Measurements from ENCODE around the gene RAB11FIP4.

Gene RAB11FIP4

GRCh38 chr17:31401456-31402254 is 10.2 kb downstream of the RAB11FIP4 start:
- Mint-ChIP-seq H3K9me3 (no peaks in the 10 kb centered on the region), H3K4me1 (no peaks in the 10 kb centered on the region), H3K27ac (ENCODE audit: low read depth) (no peak overlapping the region), H3K4me3 (no peak overlapping the region), H3K27me3 (peaks cover 22% of the 10 kb centered on the region), H3K36me3 (ENCODE audit: insufficient read depth) (peaks cover 2% of the 10 kb centered on the region)
- DNase-seq (ENCODE audit: low spot score in 2 of 2) (no peak), ATAC-seq (replicated peaks; ENCODE audit: extremely low read depth, poor library complexity, severe bottlenecking) (no peak)

GRCh38 chr17:31404028-31404949 is 12.8 kb downstream of the RAB11FIP4 start:
- Mint-ChIP-seq H3K27ac (ENCODE audit: low read depth) (no peak overlapping the region), H3K4me3 (no peak overlapping the region), H3K36me3 (ENCODE audit: insufficient read depth) (peaks cover 2% of the 10 kb centered on the region), H3K4me1 (no peaks in the 10 kb centered on the region), H3K27me3 (peaks cover 8% of the 10 kb centered on the region), H3K9me3 (no peaks in the 10 kb centered on the region)
- DNase-seq (ENCODE audit: low spot score in 2 of 2) (no peak), ATAC-seq (replicated peaks; ENCODE audit: extremely low read depth, poor library complexity, severe bottlenecking) (no peak)

- H3K36me3 Mint-ChIP-seq (ENCODE audit: insufficient read depth) = peaks cover 2% of the 10 kb centered on the region
- no peaks in the 10 kb centered on the region for H3K27me3 Mint-ChIP-seq
- no peak overlapping the region for H3K4me3 Mint-ChIP-seq
- H3K27ac Mint-ChIP-seq (ENCODE audit: low read depth) = no peak overlapping the region
- DNase-seq (ENCODE audit: low spot score in 2 of 2) (no peak), ATAC-seq (replicated peaks; ENCODE audit: extremely low read depth, poor library complexity, severe bottlenecking) (no peak)
- H3K9me3 Mint-ChIP-seq = no peaks in the 10 kb centered on the region
- no peaks in the 10 kb centered on the region for H3K4me1 Mint-ChIP-seq
Measured at GRCh38 chr17:31405890-31406371, 14.5 kb downstream of the RAB11FIP4 start.

DNA sequence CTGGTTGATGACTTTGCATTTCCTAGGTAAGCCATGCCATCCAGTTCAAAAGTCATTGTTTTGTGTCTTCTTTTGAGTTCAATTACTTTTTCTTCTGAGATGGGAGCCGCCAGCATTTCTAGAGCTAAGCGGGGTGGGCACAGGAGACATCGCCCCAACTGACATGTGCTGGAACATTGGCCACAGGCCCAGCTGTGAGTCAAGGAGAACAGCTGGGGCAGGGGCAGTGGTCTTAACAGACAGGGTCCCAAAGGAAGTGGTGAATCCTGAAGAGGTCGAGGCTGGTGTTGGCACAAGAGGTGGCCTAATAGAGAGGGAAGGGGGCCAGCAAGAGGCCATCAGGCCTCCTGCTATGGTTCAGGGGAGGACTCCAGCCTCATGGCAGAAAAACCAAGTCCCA is 17.1 kb downstream of the RAB11FIP4 start:
- H3K4me1 Mint-ChIP-seq = no peaks in the 10 kb centered on the region
- H3K27ac Mint-ChIP-seq (ENCODE audit: low read depth) = no peak overlapping the region
- H3K27me3 Mint-ChIP-seq = no peaks in the 10 kb centered on the region

GRCh38 chr17:31411707-31412285 is 20.3 kb downstream of the RAB11FIP4 start:
- H3K4me3 Mint-ChIP-seq = no peak overlapping the region
- no peak for DNase-seq (ENCODE audit: low spot score in 2 of 2)
- H3K27me3 Mint-ChIP-seq = no peaks in the 10 kb centered on the region
- H3K36me3 Mint-ChIP-seq (ENCODE audit: insufficient read depth) = no peaks in the 10 kb centered on the region
- H3K9me3 Mint-ChIP-seq = no peaks in the 10 kb centered on the region
- no peak for ATAC-seq (replicated peaks; ENCODE audit: extremely low read depth, poor library complexity, severe bottlenecking)
- no peaks in the 10 kb centered on the region for H3K4me1 Mint-ChIP-seq
- no peak overlapping the region for H3K27ac Mint-ChIP-seq (ENCODE audit: low read depth)

More for the DNA sequence above, 17.1 kb downstream of the RAB11FIP4 start:
- Mint-ChIP-seq H3K36me3 (ENCODE audit: insufficient read depth) (peaks cover 2% of the 10 kb centered on the region), H3K4me3 (no peak overlapping the region), H3K9me3 (no peaks in the 10 kb centered on the region)
- DNase-seq (ENCODE audit: low spot score in 2 of 2) = no peak
- no peak for ATAC-seq (replicated peaks; ENCODE audit: extremely low read depth, poor library complexity, severe bottlenecking)

- Mint-ChIP-seq H3K4me3 (no peak overlapping the region), H3K4me1 (no peaks in the 10 kb centered on the region), H3K27me3 (no peaks in the 10 kb centered on the region), H3K9me3 (no peaks in the 10 kb centered on the region), H3K27ac (ENCODE audit: low read depth) (no peak overlapping the region), H3K36me3 (ENCODE audit: insufficient read depth) (no peaks in the 10 kb centered on the region)
- ATAC-seq (replicated peaks; ENCODE audit: extremely low read depth, poor library complexity, severe bottlenecking) = no peak
- no peak for DNase-seq (ENCODE audit: low spot score in 2 of 2)
Measured at GRCh38 chr17:31412511-31412910, 21.0 kb downstream of the RAB11FIP4 start.

DNA sequence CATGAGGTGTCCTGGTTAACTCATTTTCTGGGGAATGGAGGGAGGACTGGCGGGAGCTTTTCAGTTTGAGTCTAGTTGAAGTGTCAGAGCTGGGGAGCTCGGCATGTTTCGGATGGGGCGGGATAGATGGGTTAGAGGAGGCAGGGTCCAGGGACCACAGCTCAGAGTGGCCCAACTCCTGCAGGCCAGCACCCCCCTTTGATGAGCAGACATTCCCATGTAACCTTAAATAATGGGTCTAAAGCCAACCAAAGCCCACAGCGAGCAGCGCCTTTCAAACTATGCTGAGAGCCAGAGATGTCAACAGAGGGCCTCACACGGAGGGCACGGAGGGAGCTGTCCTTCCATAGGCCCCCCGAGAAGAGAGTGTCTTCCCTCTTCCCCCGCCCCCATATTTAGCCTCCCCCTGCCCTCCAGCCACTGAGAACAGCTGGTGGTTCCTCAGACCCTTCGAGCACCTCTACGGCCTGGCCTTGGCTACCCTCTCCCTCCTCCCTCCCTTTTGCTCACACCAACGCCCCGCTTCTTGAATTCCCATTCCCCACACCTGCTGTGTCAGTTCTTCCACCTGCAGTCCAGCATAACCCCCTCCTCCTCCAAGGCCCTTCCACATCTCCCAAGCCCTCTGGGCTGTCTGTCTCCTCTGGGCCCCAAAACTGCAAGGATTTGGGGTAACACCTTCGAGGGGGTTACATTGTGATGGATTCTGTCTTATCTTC is 21.8 kb downstream of the RAB11FIP4 start:
- no peak for DNase-seq (ENCODE audit: low spot score in 2 of 2)
- H3K36me3 Mint-ChIP-seq (ENCODE audit: insufficient read depth) = no peaks in the 10 kb centered on the region
- ATAC-seq (replicated peaks; ENCODE audit: extremely low read depth, poor library complexity, severe bottlenecking) = no peak
- no peaks in the 10 kb centered on the region for H3K27me3 Mint-ChIP-seq
- no peaks in the 10 kb centered on the region for H3K4me1 Mint-ChIP-seq
- no peak overlapping the region for H3K4me3 Mint-ChIP-seq
- H3K27ac Mint-ChIP-seq (ENCODE audit: low read depth) = no peak overlapping the region
- no peaks in the 10 kb centered on the region for H3K9me3 Mint-ChIP-seq

DNA sequence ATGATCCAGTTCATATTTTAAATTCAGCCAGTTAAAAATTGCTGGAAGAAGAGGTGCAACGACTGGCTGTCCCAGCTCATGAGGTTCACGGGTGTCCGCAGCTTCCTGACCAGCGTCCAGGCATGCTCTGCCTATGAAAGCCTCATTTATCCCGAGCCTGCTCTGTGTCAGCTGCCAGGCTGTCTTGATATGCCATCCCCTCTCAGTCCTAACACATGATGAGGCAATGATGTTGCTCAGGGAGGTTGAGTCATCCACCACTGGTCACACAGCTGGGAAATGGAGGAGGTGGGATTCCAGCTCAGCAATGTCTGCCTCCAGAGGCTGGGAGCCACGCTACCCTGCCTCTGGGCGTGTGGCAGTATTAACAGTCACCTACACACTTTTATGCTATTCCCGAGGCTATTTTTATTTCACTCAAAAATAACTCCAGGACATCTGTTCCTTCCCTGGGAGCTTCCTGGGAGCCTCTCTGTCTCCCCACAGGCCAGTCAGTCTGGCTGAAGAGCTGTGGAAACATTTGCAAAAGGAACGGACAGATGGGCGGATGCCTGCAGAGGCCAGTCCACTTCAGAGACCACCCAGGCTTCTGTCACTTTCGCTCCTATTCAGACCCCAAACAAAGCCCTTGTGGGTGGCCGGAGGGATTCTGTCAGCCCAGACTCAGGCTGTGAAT is 22.5 kb downstream of the RAB11FIP4 start:
- H3K4me3 Mint-ChIP-seq = no peak overlapping the region
- no peaks in the 10 kb centered on the region for H3K27me3 Mint-ChIP-seq
- H3K4me1 Mint-ChIP-seq = no peaks in the 10 kb centered on the region
- no peak overlapping the region for H3K27ac Mint-ChIP-seq (ENCODE audit: low read depth)
- H3K36me3 Mint-ChIP-seq (ENCODE audit: insufficient read depth) = no peaks in the 10 kb centered on the region
- ATAC-seq (replicated peaks; ENCODE audit: extremely low read depth, poor library complexity, severe bottlenecking) = no peak
- no peak for DNase-seq (ENCODE audit: low spot score in 2 of 2)
- no peaks in the 10 kb centered on the region for H3K9me3 Mint-ChIP-seq

DNA sequence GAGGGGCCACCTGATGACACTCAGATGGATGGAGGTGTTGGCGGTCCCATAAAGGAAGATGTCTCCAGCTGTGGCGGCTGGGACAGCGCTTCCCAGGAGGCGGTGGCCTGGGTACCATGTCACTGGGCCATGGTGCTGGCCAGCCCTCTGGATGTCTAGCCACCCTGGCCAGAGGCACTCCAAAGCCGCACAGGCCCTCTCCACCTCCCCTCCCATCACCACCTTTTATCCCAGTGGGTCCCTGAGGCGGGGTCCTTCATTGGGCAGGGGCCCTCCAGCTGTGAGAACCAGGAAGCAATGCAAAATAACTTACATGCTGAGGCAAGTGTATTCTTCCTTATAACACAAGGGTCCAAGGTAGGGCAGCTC is 23.1 kb downstream of the RAB11FIP4 start:
- H3K27ac Mint-ChIP-seq (ENCODE audit: low read depth) = no peak overlapping the region
- H3K27me3 Mint-ChIP-seq = no peaks in the 10 kb centered on the region
- H3K4me3 Mint-ChIP-seq = no peak overlapping the region
- H3K36me3 Mint-ChIP-seq (ENCODE audit: insufficient read depth) = no peaks in the 10 kb centered on the region
- ATAC-seq (replicated peaks; ENCODE audit: extremely low read depth, poor library complexity, severe bottlenecking) (no peak), DNase-seq (ENCODE audit: low spot score in 2 of 2) (no peak)
- H3K4me1 Mint-ChIP-seq = no peaks in the 10 kb centered on the region
- no peaks in the 10 kb centered on the region for H3K9me3 Mint-ChIP-seq

DNA sequence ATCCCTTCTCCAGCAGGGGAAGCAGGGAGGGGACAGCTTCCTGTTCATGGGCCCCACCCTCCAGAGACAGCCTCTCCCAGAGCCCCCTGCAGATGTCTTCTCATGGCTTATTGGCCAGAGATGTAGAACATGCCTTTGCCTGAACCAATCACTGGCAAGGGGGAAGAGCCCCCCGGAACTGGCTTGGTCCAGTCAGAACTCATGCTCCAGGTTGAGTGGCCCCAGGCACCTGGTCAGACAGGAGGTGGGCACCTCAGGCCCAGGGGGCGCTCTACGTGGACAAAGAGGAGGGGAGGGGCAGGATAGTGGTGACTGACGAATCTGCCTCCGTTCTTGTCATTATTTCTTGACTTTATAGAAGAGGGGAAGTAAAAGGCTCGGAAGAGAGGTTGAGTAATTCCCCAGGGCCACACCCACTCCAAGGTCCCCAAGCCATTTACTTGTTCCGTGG is 23.6 kb downstream of the RAB11FIP4 start:
- no peak for DNase-seq (ENCODE audit: low spot score in 2 of 2)
- Mint-ChIP-seq H3K36me3 (ENCODE audit: insufficient read depth) (no peaks in the 10 kb centered on the region), H3K27me3 (no peaks in the 10 kb centered on the region), H3K4me1 (no peaks in the 10 kb centered on the region), H3K27ac (ENCODE audit: low read depth) (no peak overlapping the region), H3K9me3 (no peaks in the 10 kb centered on the region), H3K4me3 (no peak overlapping the region)
- no peak for ATAC-seq (replicated peaks; ENCODE audit: extremely low read depth, poor library complexity, severe bottlenecking)

- Mint-ChIP-seq H3K27ac (ENCODE audit: low read depth) (no peak overlapping the region), H3K36me3 (ENCODE audit: insufficient read depth) (peaks cover 2% of the 10 kb centered on the region), H3K4me1 (no peaks in the 10 kb centered on the region), H3K4me3 (no peak overlapping the region), H3K27me3 (no peaks in the 10 kb centered on the region), H3K9me3 (no peaks in the 10 kb centered on the region)
- DNase-seq (ENCODE audit: low spot score in 2 of 2) = no peak
- no peak for ATAC-seq (replicated peaks; ENCODE audit: extremely low read depth, poor library complexity, severe bottlenecking)
Measured at GRCh38 chr17:31415640-31416502, 24.4 kb downstream of the RAB11FIP4 start.
